T-helper 1 cell treated with Interleukin-12 subunit alpha and Interleukin-12 subunit beta and Interleukin-4 antibody, amounts not matched to agents 30 μg/mL and 1 μg/mL, for 36 hours (primary cell): ENCODE results near the gene ZFAND3.
"Not testable (repeated sequence)": the region's sequence is repeated elsewhere in the genome, so short reads cannot be mapped to it uniquely, and the experiment has no call there.

ENCODE experiments used
- H3K27ac Mint-ChIP-seq: one replicate; pipeline ENCODE4 v1.8.0; 2021; ENCODE audit warnings: mild to moderate bottlenecking, mixed read lengths
- H3K27me3 Mint-ChIP-seq: one replicate; pipeline ENCODE4 v1.8.0; 2021; ENCODE audit warnings: low read depth, mixed read lengths
- H3K36me3 Mint-ChIP-seq: one replicate; pipeline ENCODE4 v1.8.0; 2021; ENCODE audit warnings: low read depth, mixed read lengths
- H3K4me1 Mint-ChIP-seq: one replicate; pipeline ENCODE4 v1.8.0; 2021; ENCODE audit warnings: low read depth, mixed read lengths
- H3K4me3 Mint-ChIP-seq: one replicate; pipeline ENCODE4 v1.8.0; 2021; ENCODE audit warnings: mild to moderate bottlenecking, moderate library complexity, mixed read lengths
- H3K9me3 Mint-ChIP-seq: one replicate; pipeline ENCODE4 v1.8.0; 2021; ENCODE audit warnings: mixed read lengths

ZFAND3 gene

GRCh38 chr6:38107073-38107472, 287.5 kb downstream of the ZFAND3 start:
- Mint-ChIP-seq H3K4me3 (no peak overlapping the region), H3K36me3 (peaks cover 1% of the 10 kb centered on the region)

GRCh38 chr6:38110481-38110971, 291.0 kb downstream of the ZFAND3 start:
- Mint-ChIP-seq H3K9me3 (no peaks in the 10 kb centered on the region), H3K36me3 (peaks cover 1% of the 10 kb centered on the region), H3K27ac (no peak overlapping the region), H3K4me1 (peaks cover 4% of the 10 kb centered on the region), H3K4me3 (no peak overlapping the region), H3K27me3 (no peaks in the 10 kb centered on the region)

More at GRCh38 chr6:38107073-38107472, 287.5 kb downstream of the ZFAND3 start:
- H3K27ac Mint-ChIP-seq: no peak overlapping the region
- peaks cover 4% of the 10 kb centered on the region for H3K4me1 Mint-ChIP-seq
- no peaks in the 10 kb centered on the region for H3K9me3 Mint-ChIP-seq
- no peaks in the 10 kb centered on the region for H3K27me3 Mint-ChIP-seq

- Mint-ChIP-seq H3K4me1 (peaks cover 4% of the 10 kb centered on the region), H3K27me3 (no peaks in the 10 kb centered on the region), H3K36me3 (peaks cover 4% of the 10 kb centered on the region), H3K9me3 (no peaks in the 10 kb centered on the region), H3K4me3 (no peak overlapping the region), H3K27ac (no peak overlapping the region)
Observed at GRCh38 chr6:38112181-38112580, 292.7 kb downstream of the ZFAND3 start.

- H3K27ac Mint-ChIP-seq: no peak overlapping the region
Observed at GRCh38 chr6:38113825-38114576, 294.5 kb downstream of the ZFAND3 start.

GRCh38 chr6:38114976-38115625, 295.6 kb downstream of the ZFAND3 start:
- peaks cover 5% of the 10 kb centered on the region for H3K4me1 Mint-ChIP-seq
- H3K36me3 Mint-ChIP-seq: peaks cover 4% of the 10 kb centered on the region
- no peaks in the 10 kb centered on the region for H3K9me3 Mint-ChIP-seq
- no peak overlapping the region for H3K4me3 Mint-ChIP-seq
- H3K27ac Mint-ChIP-seq: no peak overlapping the region
- no peaks in the 10 kb centered on the region for H3K27me3 Mint-ChIP-seq

More at GRCh38 chr6:38113825-38114576, 294.5 kb downstream of the ZFAND3 start:
- no peaks in the 10 kb centered on the region for H3K27me3 Mint-ChIP-seq
- peaks cover 5% of the 10 kb centered on the region for H3K36me3 Mint-ChIP-seq
- H3K4me3 Mint-ChIP-seq: no peak overlapping the region
- peaks cover 4% of the 10 kb centered on the region for H3K4me1 Mint-ChIP-seq
- H3K9me3 Mint-ChIP-seq: no peaks in the 10 kb centered on the region

- no peaks in the 10 kb centered on the region for H3K27me3 Mint-ChIP-seq
- peaks cover 4% of the 10 kb centered on the region for H3K36me3 Mint-ChIP-seq
- H3K27ac Mint-ChIP-seq: no peak overlapping the region
- H3K4me3 Mint-ChIP-seq: no peak overlapping the region
- peaks cover 3% of the 10 kb centered on the region for H3K4me1 Mint-ChIP-seq
- no peaks in the 10 kb centered on the region for H3K9me3 Mint-ChIP-seq
Observed at GRCh38 chr6:38115626-38116008, 296.1 kb downstream of the ZFAND3 start.

GRCh38 chr6:38116248-38116647, 296.7 kb downstream of the ZFAND3 start:
- H3K27me3 Mint-ChIP-seq: no peaks in the 10 kb centered on the region
- H3K4me3 Mint-ChIP-seq: no peak overlapping the region
- H3K9me3 Mint-ChIP-seq: no peaks in the 10 kb centered on the region
- no peak overlapping the region for H3K27ac Mint-ChIP-seq
- peaks cover 4% of the 10 kb centered on the region for H3K36me3 Mint-ChIP-seq
- H3K4me1 Mint-ChIP-seq: peaks cover 1% of the 10 kb centered on the region

- no peaks in the 10 kb centered on the region for H3K9me3 Mint-ChIP-seq
- H3K4me3 Mint-ChIP-seq: no peak overlapping the region
- peaks cover 1% of the 10 kb centered on the region for H3K4me1 Mint-ChIP-seq
- peaks cover 6% of the 10 kb centered on the region for H3K36me3 Mint-ChIP-seq
- H3K27ac Mint-ChIP-seq: no peak overlapping the region
- H3K27me3 Mint-ChIP-seq: no peaks in the 10 kb centered on the region
Observed at GRCh38 chr6:38117281-38117680, 297.8 kb downstream of the ZFAND3 start.

- H3K4me3 Mint-ChIP-seq: no peak overlapping the region
- H3K4me1 Mint-ChIP-seq: peaks cover 1% of the 10 kb centered on the region
- H3K36me3 Mint-ChIP-seq: peaks cover 11% of the 10 kb centered on the region
- H3K9me3 Mint-ChIP-seq: no peaks in the 10 kb centered on the region
- H3K27me3 Mint-ChIP-seq: no peaks in the 10 kb centered on the region
- H3K27ac Mint-ChIP-seq: no peak overlapping the region
Observed at GRCh38 chr6:38118791-38119365, 299.4 kb downstream of the ZFAND3 start.

GRCh38 chr6:38119516-38119915, 300.0 kb downstream of the ZFAND3 start:
- H3K9me3 Mint-ChIP-seq: no peaks in the 10 kb centered on the region
- H3K27ac Mint-ChIP-seq: no peak overlapping the region
- peaks cover 1% of the 10 kb centered on the region for H3K4me1 Mint-ChIP-seq
- peaks cover 11% of the 10 kb centered on the region for H3K36me3 Mint-ChIP-seq
- H3K27me3 Mint-ChIP-seq: no peaks in the 10 kb centered on the region
- no peak overlapping the region for H3K4me3 Mint-ChIP-seq

GRCh38 chr6:38124224-38124926, 304.8 kb downstream of the ZFAND3 start:
- not testable (repeated sequence) for H3K27me3 Mint-ChIP-seq, H3K4me3 Mint-ChIP-seq, H3K27ac Mint-ChIP-seq, H3K9me3 Mint-ChIP-seq, H3K4me1 Mint-ChIP-seq
- H3K36me3 Mint-ChIP-seq: peaks cover 10% of the 10 kb centered on the region

GRCh38 chr6:38127284-38127683, 307.8 kb downstream of the ZFAND3 start:
- Mint-ChIP-seq H3K4me3 (no peak overlapping the region), H3K4me1 (peaks cover 13% of the 10 kb centered on the region), H3K27ac (no peak overlapping the region), H3K36me3 (peaks cover 15% of the 10 kb centered on the region), H3K9me3 (no peaks in the 10 kb centered on the region), H3K27me3 (no peaks in the 10 kb centered on the region)

- H3K27ac Mint-ChIP-seq: no peak overlapping the region
- H3K27me3 Mint-ChIP-seq: no peaks in the 10 kb centered on the region
- peaks cover 11% of the 10 kb centered on the region for H3K36me3 Mint-ChIP-seq
- H3K9me3 Mint-ChIP-seq: no peaks in the 10 kb centered on the region
- H3K4me1 Mint-ChIP-seq: peaks cover 17% of the 10 kb centered on the region
- no peak overlapping the region for H3K4me3 Mint-ChIP-seq
Observed at GRCh38 chr6:38131527-38131965, 312.0 kb downstream of the ZFAND3 start.

GRCh38 chr6:38133932-38134703, 314.6 kb downstream of the ZFAND3 start:
- Mint-ChIP-seq H3K27me3 (no peaks in the 10 kb centered on the region), H3K27ac (no peak overlapping the region), H3K36me3 (peaks cover 8% of the 10 kb centered on the region), H3K9me3 (no peaks in the 10 kb centered on the region), H3K4me3 (no peak overlapping the region), H3K4me1 (peaks cover 17% of the 10 kb centered on the region)
